Skeletal muscle satellite cell (primary cell): Measurements from ENCODE around the gene BTBD17.

ENCODE experiments used
- H3K27me3 ChIP-seq: 2 replicates; pipeline ENCODE4 v1.7.0; 2013; ENCODE audit warnings: low read length; ENCODE audit not compliant: control insufficient read depth, insufficient read depth
- H3K36me3 ChIP-seq: 2 replicates; pipeline ENCODE4 v1.7.0; 2013; ENCODE audit warnings: mild to moderate bottlenecking, control low read depth, low read length; ENCODE audit not compliant: insufficient read depth
- H3K4me1 ChIP-seq: 2 replicates; pipeline ENCODE4 v1.7.0; 2013; ENCODE audit warnings: low read length; ENCODE audit not compliant: control insufficient read depth, insufficient read depth
- H3K4me2 ChIP-seq: 2 replicates; pipeline ENCODE4 v1.7.0; 2013; ENCODE audit warnings: mild to moderate bottlenecking, low read length
- H3K4me3 ChIP-seq: 2 replicates; pipeline ENCODE4 v1.7.0; 2013; ENCODE audit warnings: low read length
- H3K9ac ChIP-seq: 2 replicates; pipeline ENCODE4 v1.7.0; 2013; ENCODE audit warnings: mild to moderate bottlenecking, low read depth, low read length, moderate library complexity
- H3K9me3 ChIP-seq: replicated peaks from 2 replicates; pipeline ENCODE4 v1.7.0; 2013; ENCODE audit warnings: mild to moderate bottlenecking, control low read depth, low read length

BTBD17 gene

GRCh38 chr17:74342224-74342623 is 19.4 kb downstream of the BTBD17 start:
- no peak overlapping the region for H3K4me3 ChIP-seq
- no peak overlapping the region for H3K4me2 ChIP-seq
- H3K27me3 ChIP-seq: no peaks in the 10 kb centered on the region
- H3K4me1 ChIP-seq: no peaks in the 10 kb centered on the region
- H3K9me3 ChIP-seq: no peaks in the 10 kb centered on the region
- H3K36me3 ChIP-seq: no peaks in the 10 kb centered on the region
- H3K9ac ChIP-seq: no peak overlapping the region

GRCh38 chr17:74340470-74341023 is 21.1 kb downstream of the BTBD17 start:
- H3K36me3 ChIP-seq: no peaks in the 10 kb centered on the region
- no peak overlapping the region for H3K4me3 ChIP-seq
- no peaks in the 10 kb centered on the region for H3K27me3 ChIP-seq
- no peak overlapping the region for H3K9ac ChIP-seq
- no peak overlapping the region for H3K4me2 ChIP-seq
- no peaks in the 10 kb centered on the region for H3K9me3 ChIP-seq
- no peaks in the 10 kb centered on the region for H3K4me1 ChIP-seq

GRCh38 chr17:74339537-74340195 is 22.0 kb downstream of the BTBD17 start:
- Histone ChIP-seq H3K4me1 (no peaks in the 10 kb centered on the region), H3K4me3 (no peak overlapping the region), H3K4me2 (no peak overlapping the region), H3K9me3 (no peaks in the 10 kb centered on the region), H3K9ac (no peak overlapping the region), H3K36me3 (no peaks in the 10 kb centered on the region), H3K27me3 (no peaks in the 10 kb centered on the region)

GRCh38 chr17:74337834-74338500 is 23.7 kb downstream of the BTBD17 start:
- H3K27me3 ChIP-seq: no peaks in the 10 kb centered on the region
- no peak overlapping the region for H3K9ac ChIP-seq
- H3K4me2 ChIP-seq: no peak overlapping the region
- no peaks in the 10 kb centered on the region for H3K36me3 ChIP-seq
- H3K9me3 ChIP-seq: no peaks in the 10 kb centered on the region
- no peaks in the 10 kb centered on the region for H3K4me1 ChIP-seq
- H3K4me3 ChIP-seq: no peak overlapping the region

- H3K9ac ChIP-seq: no peak overlapping the region
- H3K4me1 ChIP-seq: no peaks in the 10 kb centered on the region
- H3K4me2 ChIP-seq: no peak overlapping the region
- H3K36me3 ChIP-seq: no peaks in the 10 kb centered on the region
- no peaks in the 10 kb centered on the region for H3K9me3 ChIP-seq
- H3K4me3 ChIP-seq: no peak overlapping the region
- H3K27me3 ChIP-seq: no peaks in the 10 kb centered on the region
Observed at GRCh38 chr17:74336307-74336706, 25.4 kb downstream of the BTBD17 start.

GRCh38 chr17:74335529-74336062 is 26.1 kb downstream of the BTBD17 start:
- no peaks in the 10 kb centered on the region for H3K4me1 ChIP-seq

GRCh38 chr17:74334393-74335039 is 27.2 kb downstream of the BTBD17 start:
- Histone ChIP-seq H3K27me3 (no peaks in the 10 kb centered on the region), H3K4me2 (no peak overlapping the region), H3K9me3 (no peaks in the 10 kb centered on the region), H3K9ac (no peak overlapping the region), H3K4me1 (no peaks in the 10 kb centered on the region), H3K4me3 (no peak overlapping the region), H3K36me3 (no peaks in the 10 kb centered on the region)

More at GRCh38 chr17:74335529-74336062, 26.1 kb downstream of the BTBD17 start:
- Histone ChIP-seq H3K4me3 (no peak overlapping the region), H3K9me3 (no peaks in the 10 kb centered on the region), H3K4me2 (no peak overlapping the region), H3K36me3 (no peaks in the 10 kb centered on the region), H3K9ac (no peak overlapping the region), H3K27me3 (no peaks in the 10 kb centered on the region)

- H3K4me3 ChIP-seq: no peak overlapping the region
- H3K36me3 ChIP-seq: no peaks in the 10 kb centered on the region
- H3K9me3 ChIP-seq: no peaks in the 10 kb centered on the region
- no peak overlapping the region for H3K9ac ChIP-seq
- H3K4me2 ChIP-seq: no peak overlapping the region
- H3K27me3 ChIP-seq: no peaks in the 10 kb centered on the region
- H3K4me1 ChIP-seq: no peaks in the 10 kb centered on the region
Observed at GRCh38 chr17:74332763-74333283, 28.8 kb downstream of the BTBD17 start.

GRCh38 chr17:74332017-74332650 is 29.5 kb downstream of the BTBD17 start:
- Histone ChIP-seq H3K9me3 (no peaks in the 10 kb centered on the region), H3K27me3 (peaks cover under 1% of the 10 kb centered on the region), H3K9ac (no peak overlapping the region), H3K4me2 (no peak overlapping the region), H3K36me3 (no peaks in the 10 kb centered on the region), H3K4me3 (no peak overlapping the region), H3K4me1 (no peaks in the 10 kb centered on the region)

- Histone ChIP-seq H3K4me3 (no peak overlapping the region), H3K9me3 (no peaks in the 10 kb centered on the region), H3K9ac (no peak overlapping the region), H3K27me3 (peaks cover 10% of the 10 kb centered on the region), H3K4me2 (no peak overlapping the region), H3K36me3 (no peaks in the 10 kb centered on the region), H3K4me1 (no peaks in the 10 kb centered on the region)
Observed at GRCh38 chr17:74330446-74330845, 31.2 kb downstream of the BTBD17 start.

- H3K27me3 ChIP-seq: peaks cover 16% of the 10 kb centered on the region
- no peaks in the 10 kb centered on the region for H3K9me3 ChIP-seq
- no peak overlapping the region for H3K9ac ChIP-seq
- no peak overlapping the region for H3K4me3 ChIP-seq
- no peaks in the 10 kb centered on the region for H3K4me1 ChIP-seq
- H3K36me3 ChIP-seq: no peaks in the 10 kb centered on the region
- H3K4me2 ChIP-seq: no peak overlapping the region
Observed at GRCh38 chr17:74329378-74329777, 32.3 kb downstream of the BTBD17 start.
